ENCODE data around the gene RPIA. TPM values are rescaled to one million over a fixed set of nuclear protein-coding genes. Genes with fewer than 3 reads are reported as not detected.
"Not testable (repeated sequence)": the region's sequence is repeated elsewhere in the genome, so short reads cannot be mapped to it uniquely, and the experiment has no call there.

RPIA gene
- total RNA-seq, 1 donor from 2014 or later, result 30.8 TPM

GRCh38 chr2:88797164-88797563 is 105.7 kb downstream of the RPIA start:
- not testable (repeated sequence) for H3K27me3 Mint-ChIP-seq (ENCODE audit: low read depth); H3K27ac Mint-ChIP-seq (ENCODE audit: unreplicated experiment); H3K4me3 Mint-ChIP-seq; DNase-seq (ENCODE audit: low read depth, low spot score); H3K4me1 Mint-ChIP-seq; H3K36me3 Mint-ChIP-seq (ENCODE audit: low read depth)
- peaks cover 10% of the 10 kb centered on the region for H3K9me3 Mint-ChIP-seq

Other genes with a start within 250 kb of the RPIA start
- 0.12 TPM in 1 of 2 replicates, not detected in the other for gene FOXI3, start 239.0 kb upstream of the RPIA start, total RNA-seq
- 14.1 and 15.2 TPM in 2 replicates for gene EIF2AK3, start 64.2 kb upstream of the RPIA start, total RNA-seq